Inferior parietal cortex (tissue), 1 donor: ENCODE data around the gene OGFR.

ENCODE experiments used
- DNase-seq: peaks from one replicate; pipeline ENCODE4 v3.0.0-alpha.2; 2016; ENCODE audit errors: extremely low spot score

OGFR gene

DNA sequence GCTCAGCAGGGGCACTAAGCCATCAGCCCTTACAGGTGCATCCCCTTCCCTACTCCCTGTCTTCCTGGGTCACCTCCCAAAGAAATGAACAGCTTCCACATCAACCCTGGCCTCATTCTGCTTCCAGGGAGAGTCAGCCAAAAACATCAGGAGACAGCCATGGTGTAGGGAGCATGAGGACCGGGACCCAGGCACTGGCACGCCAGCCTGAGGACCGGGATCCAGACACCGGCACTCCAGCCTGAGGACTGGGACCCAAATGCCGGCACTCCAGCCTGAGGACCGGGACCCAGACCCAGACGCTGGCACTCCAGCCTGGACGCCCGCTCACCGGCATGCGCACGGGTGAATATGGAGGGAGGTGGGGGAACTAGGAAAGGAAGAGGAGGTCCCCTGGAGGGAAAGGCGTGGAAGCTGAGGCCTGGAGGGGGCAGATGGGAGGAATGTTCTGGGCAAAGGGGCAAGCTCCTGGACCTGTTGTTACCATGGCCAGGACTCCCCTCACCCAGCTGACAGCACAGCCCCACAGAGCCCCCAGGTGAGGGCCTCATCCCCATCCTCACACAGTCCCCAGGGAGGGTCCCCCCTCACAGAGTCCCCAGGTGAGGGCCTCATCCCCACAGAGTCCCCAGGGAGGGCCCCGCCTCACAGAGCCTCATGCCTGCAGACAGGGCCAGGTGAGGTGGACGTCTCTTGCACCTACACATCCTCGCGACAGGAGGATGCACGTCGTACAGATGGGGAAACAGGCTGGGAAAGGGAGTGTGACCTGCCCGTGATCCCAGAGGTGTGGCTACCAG lies 34.3 kb upstream of the OGFR start:
- DNase-seq, result no peak

DNA sequence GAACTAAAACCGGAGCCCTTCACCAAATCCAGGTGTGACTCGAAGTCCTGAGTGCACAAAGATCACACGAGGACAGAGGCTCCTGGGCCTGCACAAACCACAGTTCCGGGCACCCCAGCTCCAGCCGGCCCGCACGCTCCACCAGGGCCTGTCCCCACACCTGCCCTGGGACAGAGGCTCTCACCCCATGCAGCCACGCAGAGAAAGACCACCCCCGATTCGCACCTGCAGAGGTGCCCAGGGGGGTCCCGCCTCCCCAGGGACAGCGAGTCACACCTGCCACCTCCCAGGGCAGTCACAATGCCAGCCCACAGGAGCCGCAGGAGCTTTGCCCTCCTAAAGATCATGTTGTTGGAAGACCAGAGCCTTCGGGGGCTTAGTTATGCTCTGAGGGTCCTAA lies 33.7 kb upstream of the OGFR start:
- DNase-seq, result no peak

DNA sequence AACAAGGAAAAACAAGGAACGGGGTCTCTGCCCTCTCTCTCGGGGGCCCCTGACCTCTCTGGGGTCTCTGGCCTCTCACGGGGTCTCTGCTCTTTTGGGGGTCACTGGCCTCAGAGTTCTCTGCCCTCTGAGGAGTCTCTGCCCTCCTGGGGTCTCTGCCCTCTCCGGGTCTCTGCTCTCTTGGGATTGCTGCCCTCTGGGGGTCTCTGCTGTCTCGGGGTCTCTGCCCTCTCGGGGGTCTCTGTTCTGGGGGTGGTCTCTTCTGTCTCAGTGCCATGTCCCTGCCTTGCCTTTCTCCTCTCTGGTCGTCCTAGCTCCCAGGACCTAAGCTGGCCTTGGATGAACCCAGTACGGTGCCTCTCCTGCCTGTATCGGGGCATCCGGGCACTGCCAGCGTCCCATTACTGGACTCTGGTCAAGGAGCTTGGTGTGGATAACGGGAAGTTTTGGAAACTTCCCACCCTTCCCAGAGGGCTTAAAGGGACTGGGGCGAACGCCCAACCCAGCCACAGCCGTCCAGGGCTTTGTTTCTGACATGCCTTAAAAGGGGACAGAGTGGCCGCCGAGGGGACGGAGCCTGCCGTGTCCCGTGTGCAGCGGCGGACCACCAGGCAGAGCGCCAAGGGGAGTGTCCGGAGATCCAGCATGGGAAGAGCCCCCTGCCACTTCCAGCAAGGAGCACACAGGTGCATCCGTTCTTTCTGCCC lies 33.1 kb upstream of the OGFR start:
- no peak for DNase-seq

DNA sequence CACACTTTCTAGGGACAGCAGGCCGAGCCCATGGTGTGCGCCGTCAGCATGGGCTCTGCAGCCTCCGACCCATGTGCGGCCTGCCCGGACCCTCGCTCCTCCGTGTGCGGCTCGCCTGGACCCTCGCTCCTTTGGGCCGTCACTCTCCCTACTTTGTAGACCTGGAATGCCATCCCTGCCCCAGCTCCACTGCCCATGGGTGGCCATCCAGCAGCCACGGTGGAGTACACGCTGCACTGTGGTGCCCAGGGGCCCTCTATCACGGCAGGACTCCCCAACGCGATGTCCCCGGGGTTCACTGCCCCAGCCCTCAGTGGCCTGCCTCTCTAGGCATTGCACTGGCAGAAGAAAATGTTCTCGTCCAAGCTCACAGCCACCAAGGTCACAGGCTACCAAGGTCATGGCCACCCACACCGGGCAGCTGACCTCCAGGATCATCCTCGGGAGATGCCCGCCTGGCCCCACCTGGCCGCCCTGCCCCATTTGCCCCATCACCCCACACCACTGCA lies 32.5 kb upstream of the OGFR start:
- no peak for DNase-seq

DNA sequence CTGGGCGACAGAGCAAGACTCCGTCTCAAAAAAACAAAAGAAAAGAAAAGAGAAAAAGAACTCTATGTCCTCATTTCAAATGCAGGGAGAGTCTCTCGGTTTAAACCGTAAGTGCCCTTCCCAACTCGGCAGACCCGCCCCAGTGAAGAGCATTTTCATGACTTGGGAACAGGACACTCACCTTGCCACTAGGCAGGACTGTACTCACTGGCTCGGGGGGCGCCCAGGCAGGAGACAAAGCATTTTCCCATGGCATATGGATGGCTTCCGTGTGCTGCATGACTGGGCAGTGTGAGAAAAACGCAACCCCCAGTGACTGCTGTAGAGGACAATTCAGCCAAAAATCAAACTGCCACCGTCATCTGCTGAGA lies 32.0 kb upstream of the OGFR start:
- DNase-seq, result no peak

DNA sequence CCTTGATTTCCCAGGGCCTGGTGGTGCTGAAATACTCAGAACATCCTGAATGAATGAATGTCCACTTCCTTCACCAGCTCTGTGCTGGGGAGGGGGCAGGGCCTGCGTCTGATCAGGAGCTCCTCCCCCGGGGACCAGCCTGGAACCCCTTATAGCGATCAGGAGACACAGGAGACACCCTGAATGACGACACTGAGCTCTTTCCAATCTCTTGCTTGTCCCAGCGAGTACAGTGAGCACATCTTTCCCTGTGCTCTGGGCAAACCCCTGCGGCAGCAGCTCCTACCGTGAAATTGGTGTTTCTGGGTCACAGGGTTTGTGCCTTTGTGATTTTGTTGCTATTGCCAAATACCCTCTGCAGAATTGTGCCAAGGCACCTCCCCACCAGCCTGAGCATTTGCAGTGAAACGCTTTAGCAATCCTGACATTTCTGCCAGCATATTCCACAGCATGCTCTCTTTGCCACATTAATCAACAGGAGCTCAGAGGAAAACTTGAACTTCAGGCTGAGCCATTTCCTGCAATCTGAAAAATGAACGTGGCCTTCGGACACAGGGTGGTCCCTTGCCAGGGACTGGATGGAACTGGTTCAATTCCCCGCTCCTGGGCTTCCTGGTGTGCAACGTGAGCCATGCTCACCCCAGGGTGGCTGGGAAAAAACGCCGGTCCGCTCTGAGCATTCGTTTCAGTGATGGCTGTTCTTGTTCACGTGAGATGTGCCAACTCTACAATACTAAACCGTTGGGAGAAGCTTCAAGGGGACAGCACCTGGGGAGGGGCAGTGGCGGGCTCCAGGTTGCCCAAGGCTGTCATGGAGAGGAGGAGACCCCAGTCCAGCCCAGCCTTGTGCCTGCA lies 31.4 kb upstream of the OGFR start:
- no peak for DNase-seq

DNA sequence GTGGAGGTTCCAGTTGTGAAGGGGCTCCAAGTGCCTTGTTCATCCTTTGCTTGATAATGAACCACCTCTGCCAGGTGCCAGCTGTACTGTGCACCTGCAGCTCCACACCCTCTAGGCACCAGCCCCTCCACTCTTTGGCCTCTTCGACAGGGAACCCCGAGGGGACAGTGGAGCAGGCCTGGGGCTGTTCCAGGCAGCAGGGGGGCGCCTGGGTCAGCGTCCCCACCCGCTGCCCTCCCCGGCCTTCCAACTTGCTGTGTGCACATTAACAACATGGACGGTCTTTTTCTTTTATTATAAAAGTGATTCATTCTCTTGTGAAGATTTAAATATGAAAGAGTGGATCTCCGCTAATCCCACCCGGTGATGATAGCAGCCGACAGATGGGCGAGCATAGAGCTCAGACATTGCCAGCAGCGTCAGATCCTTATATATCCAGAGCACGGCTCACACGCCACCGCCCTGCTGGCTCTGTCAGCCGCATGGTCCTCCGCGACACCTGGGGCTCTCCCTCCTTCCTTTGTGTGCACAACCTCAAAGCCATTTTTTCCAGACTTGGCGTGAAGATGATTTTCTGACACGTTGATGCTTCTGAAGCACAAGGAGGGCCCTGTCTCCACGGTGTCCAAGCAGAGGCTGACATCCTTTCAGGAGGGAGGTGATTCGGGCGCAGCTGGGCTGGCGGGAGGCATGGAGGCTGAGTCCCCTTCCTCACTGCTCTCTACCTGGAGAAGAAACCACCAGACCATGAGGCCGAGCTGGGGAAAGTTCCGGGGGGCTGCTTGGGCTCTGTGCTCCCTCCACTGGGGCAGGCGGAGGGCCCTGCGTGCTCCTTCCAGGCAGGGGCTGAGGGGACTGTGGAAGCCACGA lies 30.6 kb upstream of the OGFR start:
- no peak for DNase-seq

DNA sequence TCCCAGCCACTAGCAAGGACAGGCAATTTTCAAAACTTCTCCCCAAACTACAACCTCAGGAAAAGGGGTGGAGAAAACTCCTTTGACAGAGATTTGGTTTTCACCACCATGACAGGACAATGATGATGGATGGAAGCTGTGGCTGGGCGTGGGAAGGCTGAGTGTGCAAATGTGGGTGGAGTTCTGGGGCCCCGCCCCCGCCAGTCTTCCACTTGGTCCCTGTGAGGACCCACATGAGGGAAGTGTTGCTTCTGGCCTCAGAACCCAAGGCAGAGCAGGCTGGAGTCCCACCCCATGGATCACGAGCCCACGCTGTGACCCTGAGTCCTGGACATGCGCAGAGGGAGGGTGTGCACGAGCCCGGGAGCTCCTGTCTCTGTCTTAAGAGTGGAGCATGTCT lies 29.9 kb upstream of the OGFR start:
- no peak for DNase-seq

DNA sequence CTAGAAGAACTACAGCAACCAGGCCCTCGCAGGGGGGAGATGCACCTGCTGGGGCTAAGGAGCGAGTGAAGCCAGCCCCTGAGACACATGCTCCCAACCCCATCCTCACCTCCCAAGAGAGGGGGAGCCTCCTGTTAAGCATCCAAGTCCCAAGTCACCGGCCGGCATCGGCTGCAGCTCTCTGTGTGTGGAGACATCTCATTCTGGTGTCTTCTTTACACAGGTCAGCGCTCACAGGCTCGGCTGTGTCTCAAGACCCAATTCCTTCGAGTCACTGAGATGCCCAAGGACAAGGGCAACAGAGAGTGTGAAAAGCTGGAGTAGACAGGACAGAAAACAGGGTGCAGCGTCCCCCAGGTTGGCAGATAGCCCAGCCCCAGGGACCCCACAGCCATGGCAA lies 29.4 kb upstream of the OGFR start:
- no peak for DNase-seq

DNA sequence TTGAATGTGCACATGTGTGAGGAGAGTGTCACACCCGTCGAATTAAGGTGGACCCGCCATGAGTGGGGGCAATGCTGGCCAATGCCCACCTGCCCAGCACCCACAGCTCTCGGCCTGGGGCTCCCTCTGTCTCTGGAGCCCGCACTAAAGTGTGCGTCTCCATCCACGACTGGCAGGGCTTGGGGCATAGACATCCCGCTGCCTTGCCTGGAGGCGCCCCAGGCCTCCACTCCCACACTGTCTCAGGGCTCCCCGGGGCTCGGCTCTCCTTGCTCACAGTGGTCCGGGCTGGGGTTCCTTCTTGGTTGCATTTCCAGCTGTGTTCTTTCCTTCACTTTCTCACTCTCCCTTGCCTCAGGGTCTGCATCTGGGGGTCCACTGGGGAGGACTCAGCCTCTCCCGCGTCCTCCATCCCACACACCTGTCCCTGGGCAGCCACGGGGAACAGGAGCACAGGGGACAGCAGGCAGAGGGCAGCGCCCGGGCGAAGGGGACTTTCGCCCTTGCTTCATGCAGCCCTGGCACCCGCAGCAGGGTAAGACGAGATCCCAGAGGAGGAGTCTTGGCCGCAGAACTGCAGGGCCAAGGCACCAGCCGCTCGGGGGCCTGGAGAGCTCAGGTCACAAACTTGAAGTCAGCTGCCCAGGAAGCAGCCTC lies 28.5 kb upstream of the OGFR start:
- DNase-seq, result no peak

DNA sequence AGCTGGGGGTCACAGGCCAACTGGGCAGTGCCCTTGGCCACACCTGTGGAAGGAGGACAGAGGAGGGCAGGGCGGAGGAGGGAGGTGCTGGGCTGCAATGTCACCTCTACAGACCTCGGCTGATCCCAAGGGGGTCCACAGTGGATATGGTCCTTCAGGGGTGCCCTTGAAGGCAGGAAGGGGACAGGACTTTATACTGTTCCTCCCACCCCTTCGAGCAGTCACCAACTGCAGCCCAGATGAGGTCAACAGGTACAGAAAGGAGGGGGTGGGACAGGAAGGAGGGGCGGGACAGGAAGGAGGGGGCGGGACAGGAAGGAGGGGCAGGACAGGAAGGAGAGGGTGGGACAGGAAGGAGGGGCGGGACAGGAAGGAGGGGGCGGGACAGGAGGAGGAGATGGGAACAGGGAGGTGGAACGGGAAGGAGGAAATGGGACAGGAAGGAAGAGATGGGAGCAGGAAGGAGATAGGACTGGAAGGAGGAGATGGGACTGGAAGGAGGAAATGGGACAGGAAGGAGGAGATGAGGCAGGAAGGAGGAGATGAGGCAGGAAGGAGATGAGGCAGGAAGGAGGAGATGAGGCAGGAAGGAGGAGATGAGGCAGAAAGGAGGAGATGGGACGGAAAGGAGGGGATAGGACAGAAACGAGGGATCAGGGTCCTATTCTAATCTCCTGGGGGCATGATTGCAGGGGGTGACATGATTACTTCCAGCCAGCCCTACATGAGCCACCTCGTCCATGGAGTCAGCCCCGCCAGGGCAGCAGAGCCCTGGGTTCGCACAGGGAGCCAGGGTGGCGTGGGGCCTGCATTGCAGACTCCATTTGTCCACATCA lies 27.7 kb upstream of the OGFR start:
- DNase-seq, result no peak

DNA sequence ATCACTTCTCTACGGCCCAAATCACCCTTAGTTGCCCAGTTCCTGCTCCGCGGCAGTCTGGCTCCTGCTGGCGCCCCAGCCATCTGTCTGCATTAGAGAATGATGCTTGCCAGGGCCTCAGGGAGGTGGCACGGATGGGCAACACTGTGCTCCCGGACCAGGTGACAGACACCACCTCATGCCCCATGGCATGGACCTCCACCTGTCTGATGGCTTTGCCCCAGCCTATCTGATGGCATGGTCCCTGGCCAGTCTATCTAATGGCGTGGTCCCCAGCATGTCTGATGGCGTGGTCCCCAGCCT lies 27.2 kb upstream of the OGFR start:
- DNase-seq, result no peak

DNA sequence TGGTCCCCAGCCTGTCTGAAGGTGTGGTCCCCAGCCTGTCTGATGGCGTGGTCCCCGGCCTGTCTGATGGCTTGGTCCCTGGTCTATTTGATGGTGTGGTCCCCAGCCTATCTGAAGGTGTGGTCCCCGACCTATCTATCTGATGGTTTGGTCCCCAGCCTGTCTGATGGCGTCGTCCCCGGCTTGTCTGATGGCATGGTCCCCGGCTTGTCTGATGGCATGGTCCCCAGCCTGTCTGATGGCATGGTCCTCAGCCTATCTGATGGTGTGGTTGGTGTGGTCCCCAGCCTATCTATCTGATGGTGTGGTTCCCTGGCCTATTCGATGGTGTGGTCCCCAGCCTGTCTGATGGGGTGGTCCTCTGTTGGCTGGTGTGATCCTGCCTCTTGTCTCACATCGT lies 26.6 kb upstream of the OGFR start:
- no peak for DNase-seq

DNA sequence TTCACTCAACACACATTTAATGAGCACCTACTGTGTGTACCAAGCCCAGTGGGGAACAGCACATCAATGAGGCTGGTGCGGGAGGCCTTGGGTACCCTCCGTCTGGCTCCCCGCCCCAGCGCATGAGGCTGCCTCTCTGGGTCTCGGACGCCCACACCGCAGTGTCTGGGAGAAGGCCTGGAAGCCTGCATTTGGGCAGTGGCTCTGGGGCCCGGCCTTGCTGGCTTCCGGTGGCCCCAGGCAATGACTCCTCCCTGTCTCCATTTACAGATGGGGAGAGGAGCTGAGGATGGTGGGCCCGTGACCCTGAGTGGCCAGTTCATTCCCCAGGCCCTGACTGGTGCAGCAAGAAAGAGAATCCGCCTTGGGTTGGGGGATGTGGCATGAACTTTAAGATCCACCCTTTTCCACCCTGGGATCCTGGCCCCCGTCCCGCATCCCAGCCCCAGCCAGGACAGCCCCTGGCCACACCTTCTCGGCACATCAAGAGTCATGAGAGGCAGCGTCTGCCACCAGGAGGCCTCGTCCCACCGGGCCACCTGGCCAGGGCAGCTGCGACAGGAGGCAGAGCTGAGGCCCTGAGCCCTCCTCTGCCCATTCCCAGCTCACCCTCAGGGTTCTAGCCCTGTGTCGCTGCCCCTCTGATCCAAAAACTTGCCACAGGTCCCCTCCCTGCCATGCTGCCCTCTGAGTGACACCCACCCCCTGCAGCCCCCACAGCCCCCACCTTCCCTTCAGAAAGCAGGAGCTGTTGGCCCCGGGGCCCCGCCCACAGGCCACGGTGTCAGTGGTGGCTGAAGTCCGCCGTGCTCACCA lies 25.8 kb upstream of the OGFR start:
- no peak for DNase-seq

DNA sequence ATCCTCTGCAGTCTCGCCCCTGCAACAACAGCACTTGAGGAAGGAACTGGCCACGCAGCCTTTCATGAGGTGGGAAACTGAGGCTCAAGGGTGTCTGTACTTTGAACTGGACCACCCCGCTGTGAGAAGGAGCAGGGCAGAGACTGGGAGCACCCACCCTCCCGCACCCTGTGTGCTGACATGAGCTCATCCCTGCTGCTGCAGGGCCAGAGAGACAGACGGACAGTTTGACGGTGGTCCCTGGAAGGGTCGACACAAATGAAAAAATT lies 25.3 kb upstream of the OGFR start:
- no peak for DNase-seq

DNA sequence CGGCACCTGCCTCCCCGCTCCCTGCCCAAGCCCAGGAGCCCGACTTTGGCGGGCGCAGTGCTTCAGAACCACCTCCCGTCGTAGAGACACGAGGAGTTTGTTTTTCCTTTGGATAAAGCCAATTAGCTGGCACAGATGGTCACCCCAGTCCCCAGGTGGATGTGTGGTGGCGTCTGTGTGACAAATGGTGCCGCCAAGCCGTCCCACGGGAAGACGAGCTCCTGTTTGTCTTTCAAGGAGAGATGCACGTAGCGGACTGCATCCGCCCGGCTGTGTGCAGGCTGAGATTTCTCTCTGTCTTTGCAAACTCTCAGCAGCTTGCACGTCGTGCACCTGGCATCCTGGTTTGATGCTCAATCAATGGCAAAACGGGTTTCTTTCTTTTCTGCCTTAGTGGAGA lies 24.4 kb upstream of the OGFR start:
- no peak for DNase-seq

DNA sequence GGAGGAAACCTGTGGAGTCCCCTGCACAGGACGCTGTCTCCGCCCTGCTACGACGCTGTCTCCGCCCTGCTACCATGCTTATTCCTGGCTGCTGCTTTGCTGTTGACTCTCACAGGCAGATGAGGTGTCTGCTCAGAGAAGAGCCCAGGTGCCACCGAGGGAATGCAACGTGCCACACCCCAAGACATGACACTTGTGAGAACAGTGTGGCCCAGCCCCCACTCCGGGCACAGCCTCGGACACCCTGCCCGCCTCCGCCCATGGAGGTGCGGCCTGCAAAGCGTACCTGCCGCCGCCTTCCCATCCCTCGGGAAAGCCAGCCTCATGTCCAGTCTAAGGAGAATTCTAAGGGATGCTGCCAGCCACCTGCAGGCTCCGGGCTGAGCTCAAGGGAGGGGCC lies 23.9 kb upstream of the OGFR start:
- no peak for DNase-seq

DNA sequence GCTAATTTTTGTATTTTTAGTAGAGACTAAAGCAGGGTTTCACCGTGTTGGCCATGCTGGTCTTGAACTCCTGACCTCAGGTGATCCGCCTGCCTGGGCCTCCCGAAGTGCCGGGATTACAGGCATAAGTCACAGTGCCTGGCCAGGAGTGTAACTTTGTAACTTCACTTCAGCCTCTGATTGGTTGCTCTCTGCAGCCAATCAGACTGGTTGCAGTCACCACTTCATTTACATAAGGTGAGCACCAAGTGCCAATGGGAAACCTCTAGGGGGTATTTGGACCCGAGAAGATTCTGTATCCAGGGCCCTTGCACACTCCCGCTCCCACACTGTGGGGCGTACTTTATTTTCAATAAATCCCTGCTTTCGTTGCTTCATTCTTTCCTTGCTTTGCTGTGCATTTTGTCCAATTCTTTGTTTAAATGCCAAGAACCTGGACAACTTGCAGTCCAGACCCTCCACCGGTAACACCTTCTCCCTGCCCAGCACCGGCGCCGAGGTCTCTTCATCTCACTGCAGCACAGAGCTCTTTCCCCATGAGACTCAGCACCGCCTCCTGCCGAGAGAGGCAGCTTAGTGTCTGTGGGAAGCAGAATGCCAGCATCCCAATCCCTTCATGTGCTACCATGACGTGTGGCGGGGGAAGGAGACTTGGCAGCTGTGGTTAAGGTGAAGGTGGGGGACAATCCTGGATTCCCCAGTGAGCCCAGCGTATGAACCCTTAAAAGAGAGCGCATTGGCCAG lies 22.3 kb upstream of the OGFR start:
- no peak for DNase-seq

DNA sequence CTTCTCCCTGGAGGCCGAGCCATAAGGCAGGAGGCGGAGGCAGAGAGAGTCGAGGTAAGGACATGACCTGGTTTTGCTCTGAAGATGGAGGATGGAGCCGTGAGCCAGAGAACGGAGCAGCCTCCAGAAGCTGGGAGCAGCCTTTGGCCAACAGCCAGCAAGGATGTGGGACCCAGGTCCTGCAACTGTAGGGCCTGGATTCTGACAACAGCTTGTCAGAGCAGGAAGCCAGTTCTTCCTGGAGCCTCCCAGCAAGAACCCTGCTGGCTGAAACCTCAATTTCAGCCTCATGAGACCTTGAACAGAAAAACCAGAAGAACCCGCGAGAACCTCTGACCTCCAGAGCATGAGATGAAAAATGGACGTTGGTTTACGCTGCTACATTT lies 21.7 kb upstream of the OGFR start:
- no peak for DNase-seq
